ENCODE results near the gene ZBTB46.
A peak's percentile ranks its signal among the peaks of the same experiment; 100 is the strongest.

The ZBTB46 gene

DNA sequence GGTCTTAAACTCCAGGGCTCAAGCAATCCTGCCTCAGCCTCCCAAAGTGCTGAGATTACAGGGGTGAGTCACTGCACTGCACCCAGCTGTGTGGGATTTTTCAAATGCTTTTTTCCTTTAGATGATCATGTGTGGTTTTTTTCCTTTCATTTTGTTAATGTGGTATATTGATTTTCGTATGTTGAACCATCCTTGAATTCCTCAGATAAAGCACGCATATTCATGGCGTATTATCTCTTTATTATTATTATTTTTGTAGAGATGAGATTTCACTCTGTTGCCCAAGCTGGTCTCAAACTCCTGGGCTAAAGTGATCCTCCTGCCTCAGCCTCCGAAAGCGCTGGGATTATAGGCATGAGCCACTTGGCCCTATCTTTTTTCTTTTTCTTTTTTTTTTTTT lies 116.2 kb downstream of the ZBTB46 start:
- H3K4me1 ChIP-seq (ENCODE audit: low read depth, poor library complexity, severe bottlenecking) = no peaks in the 10 kb centered on the region
- H3K4me2 ChIP-seq = no peak overlapping the region
- H3K9ac ChIP-seq = no peak overlapping the region
- H4K20me1 ChIP-seq (ENCODE audit: insufficient read depth) = no peaks in the 10 kb centered on the region
- peaks cover 16% of the 10 kb centered on the region; the same call in 1 of the 2 replicates for H3K36me3 ChIP-seq (ENCODE audit: insufficient read depth)
- TF ChIP-seq CTCF (conservative IDR thresholded peaks at IDR 0.05; ENCODE audit: low read depth, low read length) = no peak
- H3K27ac ChIP-seq = no peak overlapping the region
- H3K79me2 ChIP-seq (ENCODE audit: insufficient read depth, low read depth) = peaks cover 38% of the 10 kb centered on the region; the same call in 1 of the 2 replicates
- no peak overlapping the region for H2AFZ ChIP-seq (ENCODE audit: low read depth)
- no peaks in the 10 kb centered on the region for H3K27me3 ChIP-seq (ENCODE audit: insufficient read depth, low read depth)
- H3K4me3 ChIP-seq (IDR thresholded peaks at IDR 0.05; ENCODE audit: insufficient read depth, low read depth, low read length) = no peak overlapping the region

DNA sequence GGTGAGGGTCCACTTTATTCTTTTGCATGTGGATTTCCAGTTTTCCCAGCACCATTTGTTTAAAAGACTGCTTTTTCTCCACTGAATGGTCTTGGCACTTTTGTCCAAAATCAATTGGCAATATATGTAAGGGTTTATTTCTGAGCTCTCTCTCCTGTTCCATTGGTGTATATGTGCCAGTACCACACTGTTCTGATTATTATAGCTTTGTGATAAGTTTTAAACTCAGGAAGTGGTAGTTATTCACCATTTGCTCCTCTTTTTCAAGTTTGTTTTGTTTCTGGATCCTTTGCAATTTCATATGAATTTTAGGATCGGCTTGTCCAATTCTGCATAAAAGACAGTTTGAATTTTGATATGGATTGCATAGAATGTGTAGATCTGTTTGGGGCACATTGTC lies 118.9 kb downstream of the ZBTB46 start:
- Histone ChIP-seq H3K79me2 (ENCODE audit: insufficient read depth, low read depth) (peaks cover 51% of the 10 kb centered on the region; the same call in 1 of the 2 replicates), H3K4me2 (no peak overlapping the region), H3K36me3 (ENCODE audit: insufficient read depth) (peaks cover 16% of the 10 kb centered on the region; the same call in 1 of the 2 replicates), H3K27me3 (ENCODE audit: insufficient read depth, low read depth) (no peaks in the 10 kb centered on the region), H3K4me1 (ENCODE audit: low read depth, poor library complexity, severe bottlenecking) (peaks cover 8% of the 10 kb centered on the region), H3K27ac (no peak overlapping the region), H2AFZ (ENCODE audit: low read depth) (no peak overlapping the region), H3K9ac (no peak overlapping the region), H3K4me3 (IDR thresholded peaks at IDR 0.05; ENCODE audit: insufficient read depth, low read depth, low read length) (no peak overlapping the region), H4K20me1 (ENCODE audit: insufficient read depth) (no peaks in the 10 kb centered on the region; the same call in 1 of the 2 replicates)
- TF ChIP-seq CTCF (conservative IDR thresholded peaks at IDR 0.05; ENCODE audit: low read depth, low read length) = no peak

- Histone ChIP-seq H3K4me3 (IDR thresholded peaks at IDR 0.05; ENCODE audit: insufficient read depth, low read depth, low read length) (no peak overlapping the region), H3K4me1 (ENCODE audit: low read depth, poor library complexity, severe bottlenecking) (peaks cover 13% of the 10 kb centered on the region), H4K20me1 (ENCODE audit: insufficient read depth) (peaks cover 3% of the 10 kb centered on the region; the same call in 1 of the 2 replicates), H3K27ac (no peak overlapping the region), H3K27me3 (ENCODE audit: insufficient read depth, low read depth) (no peaks in the 10 kb centered on the region), H3K79me2 (ENCODE audit: insufficient read depth, low read depth) (peaks cover 60% of the 10 kb centered on the region; the same call in 1 of the 2 replicates), H2AFZ (ENCODE audit: low read depth) (no peak overlapping the region), H3K36me3 (ENCODE audit: insufficient read depth) (peaks cover 16% of the 10 kb centered on the region; the same call in 1 of the 2 replicates), H3K9ac (no peak overlapping the region), H3K4me2 (no peak overlapping the region)
- no peak for TF ChIP-seq CTCF (conservative IDR thresholded peaks at IDR 0.05; ENCODE audit: low read depth, low read length)
Observed at GRCh38 chr20:63711085-63711645, 119.9 kb downstream of the ZBTB46 start.

- H3K4me3 ChIP-seq (IDR thresholded peaks at IDR 0.05; ENCODE audit: insufficient read depth, low read depth, low read length) = no peak overlapping the region
- peaks cover 62% of the 10 kb centered on the region; the same call in 1 of the 2 replicates for H3K79me2 ChIP-seq (ENCODE audit: insufficient read depth, low read depth)
- H4K20me1 ChIP-seq (ENCODE audit: insufficient read depth) = peaks cover 3% of the 10 kb centered on the region; the same call in 1 of the 2 replicates
- peak overlapping the region; percentile 86; the same call in 1 of the 2 replicates for H3K4me2 ChIP-seq
- peaks cover 20% of the 10 kb centered on the region for H3K4me1 ChIP-seq (ENCODE audit: low read depth, poor library complexity, severe bottlenecking)
- H3K27me3 ChIP-seq (ENCODE audit: insufficient read depth, low read depth) = no peaks in the 10 kb centered on the region
- no peak overlapping the region for H3K9ac ChIP-seq
- TF ChIP-seq CTCF (conservative IDR thresholded peaks at IDR 0.05; ENCODE audit: low read depth, low read length) = no peak
- H3K27ac ChIP-seq = no peak overlapping the region
- peaks cover under 1% of the 10 kb centered on the region; the same call in 1 of the 2 replicates for H3K36me3 ChIP-seq (ENCODE audit: insufficient read depth)
- no peak overlapping the region for H2AFZ ChIP-seq (ENCODE audit: low read depth)
Observed at GRCh38 chr20:63709149-63709527, 121.9 kb downstream of the ZBTB46 start.

Data from KMS-11 (cell line).